Stimulated activated CD8-positive, alpha-beta memory T cell treated with anti-CD3 and anti-CD28 coated beads, Interleukin-15, amount 100 ng/mL, for 4 hours (primary cell): ENCODE measurements around the gene GBX2.
"Not testable (repeated sequence)": the region's sequence is repeated elsewhere in the genome, so short reads cannot be mapped to it uniquely, and the experiment has no call there.

ENCODE experiments used
- DNase-seq, 2 donors: peaks; one replicate each; pipeline ENCODE4 v3.0.0-alpha.2; 2020; ENCODE audit warnings: low read depth in 2 of 2

GBX2 gene

DNA sequence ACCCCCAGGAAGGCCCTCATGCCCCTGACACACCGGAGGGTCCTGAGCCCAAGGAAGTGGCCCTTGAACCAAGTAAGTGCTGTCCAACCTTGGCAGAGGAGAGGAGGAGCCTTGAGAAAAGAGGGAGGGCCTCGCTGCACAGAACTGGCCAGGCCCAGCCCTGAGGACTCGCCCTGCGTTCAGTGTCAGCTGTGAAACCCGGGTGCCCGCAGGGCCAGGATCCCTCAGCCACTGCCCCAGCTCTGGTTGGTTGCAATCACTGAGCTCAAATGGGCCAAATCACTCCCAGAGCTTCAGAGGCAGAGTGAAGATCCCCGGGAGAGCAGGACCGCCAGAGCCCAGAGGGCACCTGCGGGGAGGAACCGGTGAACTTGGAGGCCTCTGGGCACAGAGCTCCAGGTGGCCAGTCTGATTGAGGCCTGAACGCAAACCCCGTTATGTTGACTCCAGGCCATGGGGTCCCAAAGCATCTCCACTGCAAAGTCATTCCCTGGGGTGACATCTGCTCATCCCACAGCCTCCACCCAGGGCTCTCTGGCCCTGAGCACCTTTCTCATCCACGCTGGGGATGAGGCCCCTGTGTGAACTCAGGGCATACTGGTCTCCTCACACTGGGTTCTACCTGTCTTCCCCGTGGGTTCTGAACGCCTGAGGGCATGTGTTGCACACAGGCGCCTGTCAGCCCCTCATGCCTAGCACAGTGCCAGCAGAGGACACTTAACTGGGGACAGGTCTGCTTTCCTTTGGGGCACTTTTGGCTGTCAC lies 11.9 kb downstream of the GBX2 start:
- DNase-seq: no peak

- no peak for DNase-seq
Measured at GRCh38 chr2:236155406-236155805, 12.8 kb downstream of the GBX2 start.

DNA sequence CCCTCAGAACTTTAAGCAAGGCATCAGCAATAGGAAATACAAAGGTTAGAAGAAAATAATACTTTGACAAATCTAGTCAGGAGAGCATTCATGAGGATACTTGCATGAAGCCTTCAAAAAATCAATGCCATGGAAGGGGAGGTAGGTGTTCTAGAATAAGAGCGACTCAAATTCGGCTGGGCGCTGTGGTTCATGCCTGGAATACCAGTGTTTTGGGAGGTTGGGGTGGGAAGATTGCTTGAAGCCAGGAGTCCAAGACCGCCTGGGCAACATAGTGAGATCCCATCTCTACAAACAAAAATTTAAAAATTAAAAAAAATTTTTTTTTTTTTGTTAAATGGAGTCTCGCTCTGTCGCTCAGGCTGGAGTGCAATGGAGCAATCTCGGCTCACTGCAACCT lies 21.8 kb downstream of the GBX2 start:
- DNase-seq: no peak

- no peak for DNase-seq
Measured at GRCh38 chr2:236143811-236144210, 24.4 kb downstream of the GBX2 start.

- DNase-seq: not testable (repeated sequence)
Measured at GRCh38 chr2:236141616-236142015, 26.6 kb downstream of the GBX2 start.

GRCh38 chr2:236137066-236137465 lies 31.1 kb downstream of the GBX2 start:
- DNase-seq: no peak

DNA sequence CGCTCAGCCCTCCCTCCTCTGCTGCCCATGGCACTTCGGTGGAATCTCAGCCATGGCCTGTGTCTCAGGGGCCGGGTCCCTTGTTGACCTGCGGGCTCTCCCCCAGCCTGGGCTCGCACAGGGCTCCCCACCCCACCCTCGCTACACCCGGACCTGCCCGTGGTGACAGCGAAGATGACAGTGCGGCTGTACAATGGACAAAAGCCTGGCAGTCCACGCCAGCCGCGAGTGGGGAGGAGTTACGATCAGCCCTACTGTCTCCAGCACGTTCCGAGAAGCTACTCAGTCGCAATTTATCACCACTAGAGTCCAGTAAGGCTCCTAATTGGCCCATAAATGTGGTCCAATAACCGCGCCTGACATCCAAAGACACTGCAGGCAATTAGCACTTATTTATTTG lies 31.6 kb downstream of the GBX2 start:
- no peak for DNase-seq

- DNase-seq: no peak
Measured at GRCh38 chr2:236133410-236134012, 34.7 kb downstream of the GBX2 start.

DNA sequence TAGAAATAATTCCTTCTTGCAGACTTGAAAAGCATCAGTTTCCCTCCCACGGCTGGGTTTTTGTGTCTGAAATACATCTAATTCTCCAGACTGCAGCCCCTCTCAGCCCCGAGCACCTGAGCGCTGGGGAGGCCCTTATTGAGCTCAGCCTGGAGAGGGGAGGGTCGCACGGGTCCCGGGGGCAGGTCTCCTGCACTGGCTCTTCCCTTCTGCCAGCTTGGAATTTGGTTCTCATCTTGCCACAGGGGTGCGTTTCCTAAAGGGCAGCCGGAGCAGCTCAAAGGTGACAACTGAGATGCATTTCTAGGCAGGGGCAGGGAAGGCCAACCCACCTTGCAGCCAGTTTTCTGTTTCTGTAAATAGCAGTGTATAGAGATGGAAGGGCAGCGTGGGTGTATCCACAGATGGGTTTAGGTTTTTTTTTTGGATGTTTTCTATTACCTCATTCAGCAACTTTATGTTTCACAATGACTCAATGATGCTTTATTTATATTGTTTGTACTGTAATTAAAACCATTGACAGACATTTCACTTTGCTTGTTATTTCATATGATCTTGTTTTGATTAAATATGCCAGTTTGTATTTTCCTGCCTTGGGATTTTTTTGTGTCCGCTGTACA lies 37.0 kb downstream of the GBX2 start:
- DNase-seq: no peak

DNA sequence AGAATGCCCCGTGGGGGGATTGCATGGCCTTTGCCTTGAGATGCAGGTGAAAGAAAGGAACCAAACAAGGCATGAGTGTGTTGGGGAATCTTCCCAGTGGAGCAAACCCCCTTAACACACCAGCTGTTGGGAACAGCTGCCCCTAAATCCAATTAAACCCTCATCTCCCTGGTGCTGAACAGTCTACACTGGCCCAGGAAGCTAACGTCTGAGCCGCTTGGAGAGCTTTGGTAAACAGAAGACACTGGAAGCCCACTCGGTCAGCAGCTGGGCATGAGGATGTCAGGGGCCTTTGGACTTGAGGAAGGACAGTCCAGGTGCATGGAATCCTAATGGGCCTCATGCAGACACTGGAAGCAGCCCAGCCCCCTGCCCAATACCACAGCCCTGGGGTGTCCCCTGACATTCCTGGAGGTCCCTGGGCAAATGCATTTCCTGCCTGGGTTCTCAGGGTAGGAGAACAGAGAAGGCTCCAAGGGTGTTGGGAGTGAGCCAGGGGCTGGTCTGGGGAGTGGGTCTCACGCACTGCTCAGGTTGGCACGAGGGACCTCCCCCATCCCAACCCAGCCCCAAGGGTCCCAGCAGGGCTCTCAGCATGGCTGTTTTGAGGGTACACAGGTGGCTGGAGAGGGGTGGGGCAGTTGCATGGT lies 37.7 kb downstream of the GBX2 start:
- DNase-seq: no peak

GRCh38 chr2:236129935-236130334 lies 38.3 kb downstream of the GBX2 start:
- DNase-seq: no peak

DNA sequence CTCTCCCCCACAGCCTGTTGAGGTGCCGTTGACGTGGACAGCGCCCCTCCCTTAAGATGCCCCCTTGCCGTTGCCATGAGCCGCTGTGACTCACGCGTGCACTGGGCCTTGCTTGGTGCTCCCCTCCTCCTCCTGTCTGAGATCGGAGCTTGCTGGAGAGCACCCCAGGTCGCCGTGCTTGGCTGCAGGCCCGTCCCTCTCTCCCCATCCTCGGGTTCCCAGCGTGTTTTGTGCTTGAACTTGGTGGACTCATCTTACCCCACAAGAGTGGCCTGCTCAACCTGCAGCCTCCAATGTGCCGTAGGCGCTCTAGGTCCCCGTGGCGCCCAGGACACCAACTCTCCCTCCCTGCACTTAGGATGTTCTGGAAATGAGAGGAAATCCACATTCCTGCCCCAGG lies 39.9 kb downstream of the GBX2 start:
- no peak for DNase-seq

GRCh38 chr2:236127010-236127409 lies 41.2 kb downstream of the GBX2 start:
- no peak for DNase-seq

DNA sequence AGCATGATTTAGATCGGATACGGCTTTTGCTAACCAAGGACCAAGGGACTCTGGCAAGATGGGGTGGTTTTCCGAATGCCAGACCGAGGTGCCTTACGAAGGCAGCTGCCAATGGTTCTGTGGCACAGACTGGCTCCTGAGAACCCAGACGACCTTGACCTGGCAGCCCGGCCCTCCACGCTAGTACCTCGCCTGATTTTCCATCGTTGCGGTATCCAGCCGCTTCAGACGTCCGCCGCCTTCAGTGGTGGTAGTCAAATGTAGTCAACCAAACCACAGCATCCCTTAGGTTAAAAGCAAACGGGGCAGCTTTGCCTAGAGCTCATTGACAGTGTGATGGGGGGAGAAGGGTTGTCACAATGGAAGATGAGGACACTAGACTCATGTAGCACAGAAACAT lies 42.6 kb downstream of the GBX2 start:
- no peak for DNase-seq

GRCh38 chr2:236124182-236124893 lies 43.8 kb downstream of the GBX2 start:
- DNase-seq: no peak

DNA sequence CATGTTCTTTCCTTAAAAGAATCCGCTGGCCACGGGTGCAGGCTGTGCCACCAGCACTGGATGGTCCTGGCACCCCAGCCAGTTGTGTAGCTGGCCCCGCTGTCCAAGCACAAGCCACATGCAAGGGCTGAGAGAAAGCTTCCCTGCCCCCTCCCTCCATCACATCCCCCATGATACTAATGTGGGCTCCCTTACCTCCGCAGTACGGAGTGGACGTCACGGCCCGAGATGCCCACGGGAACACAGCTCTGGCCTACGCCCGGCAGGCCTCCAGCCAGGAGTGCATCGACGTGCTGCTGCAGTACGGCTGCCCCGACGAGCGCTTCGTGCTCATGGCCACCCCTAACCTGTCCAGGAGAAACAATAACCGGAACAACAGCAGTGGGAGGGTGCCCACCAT lies 44.5 kb downstream of the GBX2 start:
- DNase-seq: no peak

DNA sequence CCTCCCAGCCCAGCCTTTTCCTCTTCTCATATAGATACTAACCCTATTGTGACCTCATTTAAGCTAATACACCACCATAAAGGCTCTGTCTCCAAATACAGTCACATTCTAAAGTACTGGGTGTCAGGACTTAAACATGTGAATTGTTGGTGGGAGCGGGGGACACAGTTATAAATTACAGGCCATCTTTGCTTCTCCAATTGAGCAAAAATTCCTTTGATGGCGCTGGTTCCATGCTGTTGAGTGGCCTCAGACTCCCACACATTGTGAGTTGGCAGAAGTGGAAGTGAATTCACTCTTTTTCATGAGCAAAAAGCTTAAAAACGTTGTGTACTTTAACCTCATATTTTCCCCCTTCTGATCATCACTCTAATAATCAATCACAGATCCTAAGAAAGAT lies 46.0 kb downstream of the GBX2 start:
- no peak for DNase-seq

GRCh38 chr2:236121546-236121945 lies 46.6 kb downstream of the GBX2 start:
- DNase-seq: no peak

- no peak for DNase-seq
Measured at GRCh38 chr2:236120829-236121228, 47.4 kb downstream of the GBX2 start.

DNA sequence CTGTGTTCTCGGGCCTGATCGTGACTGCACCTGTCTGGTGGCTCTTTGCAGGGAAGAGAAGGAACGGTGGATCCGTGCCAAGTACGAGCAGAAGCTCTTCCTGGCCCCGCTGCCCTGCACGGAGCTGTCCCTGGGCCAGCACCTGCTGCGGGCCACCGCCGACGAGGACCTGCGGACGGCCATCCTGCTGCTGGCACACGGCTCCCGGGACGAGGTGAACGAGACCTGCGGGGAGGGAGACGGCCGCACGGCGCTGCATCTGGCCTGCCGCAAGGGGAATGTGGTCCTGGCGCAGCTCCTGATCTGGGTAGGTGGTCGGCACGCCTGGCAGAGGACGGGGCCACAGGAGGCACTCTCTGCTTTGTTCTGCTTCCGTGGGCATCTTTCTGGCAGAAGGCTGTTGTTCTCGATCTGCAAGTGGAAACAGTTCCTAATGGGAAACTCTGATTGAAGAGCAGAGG lies 48.0 kb downstream of the GBX2 start:
- DNase-seq: no peak

DNA sequence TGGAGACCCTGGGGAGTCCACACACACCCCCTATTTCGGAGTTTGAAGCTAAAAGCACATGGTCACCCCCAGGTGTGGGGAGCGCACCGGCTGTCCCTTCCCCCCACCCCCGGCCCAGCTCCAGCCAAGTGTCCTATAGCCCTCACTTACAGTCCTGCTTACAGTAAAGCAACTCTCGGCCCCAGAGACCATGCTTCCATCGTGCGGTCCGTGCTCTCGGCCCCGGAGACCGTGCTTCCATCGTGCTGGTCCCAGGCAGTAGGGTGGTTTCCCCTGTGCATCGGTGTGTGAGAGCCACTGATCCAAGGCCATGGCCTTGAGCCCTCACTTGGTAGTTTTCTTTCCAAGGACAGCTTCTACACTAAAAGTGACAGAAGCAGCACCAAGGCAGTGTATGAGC lies 48.7 kb downstream of the GBX2 start:
- no peak for DNase-seq

DNA sequence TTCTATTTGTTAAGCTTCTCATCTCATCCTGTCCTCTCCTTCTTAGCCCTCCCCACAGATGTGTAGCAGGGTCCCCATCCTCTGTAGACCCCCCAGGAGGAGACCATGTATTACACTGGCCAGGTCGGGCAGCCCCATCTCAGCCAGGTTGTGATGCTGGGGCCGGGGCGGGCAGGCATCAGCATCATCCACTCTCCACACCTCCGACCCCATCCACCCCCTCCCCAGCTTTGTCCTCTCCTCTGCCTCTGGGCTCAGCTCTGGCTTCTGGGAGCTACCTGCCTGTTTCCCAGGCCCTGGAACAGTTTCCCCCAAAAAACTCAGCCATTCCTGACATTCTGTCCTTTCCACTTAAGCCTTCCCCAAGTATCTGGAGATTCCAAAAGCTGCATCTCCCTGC lies 49.2 kb downstream of the GBX2 start:
- DNase-seq: no peak
